GM18505 (cell line): ENCODE measurements around the gene ADGRB2.

Source experiments
- ATAC-seq: cut with Tn5 transposase; IDR thresholded peaks from one replicate; pipeline ENCODE4 v1.9.1; 2021; ENCODE audit not compliant: unreplicated experiment
- POLR2A ChIP-seq: IDR thresholded peaks from 4 replicates; pipeline ENCODE4 v1.6.1; 2011; ENCODE audit warnings: borderline replicate concordance; ENCODE audit not compliant: insufficient read depth, insufficient read length; ENCODE audit errors: extremely low read depth

Gene ADGRB2

GRCh38 chr1:31689854-31690253, 74.3 kb downstream of the ADGRB2 start:
- no peak for TF ChIP-seq POLR2A
- no peak for ATAC-seq

GRCh38 chr1:31689379-31689778, 74.8 kb downstream of the ADGRB2 start:
- no peak for TF ChIP-seq POLR2A

GRCh38 chr1:31688233-31688918, 75.8 kb downstream of the ADGRB2 start:
- no peak for ATAC-seq
- TF ChIP-seq POLR2A: no peak

More at GRCh38 chr1:31689379-31689778, 74.8 kb downstream of the ADGRB2 start:
- no peak for ATAC-seq

GRCh38 chr1:31687601-31688000, 76.5 kb downstream of the ADGRB2 start:
- TF ChIP-seq POLR2A: no peak
- ATAC-seq: no peak

- no peak for TF ChIP-seq POLR2A
- no peak for ATAC-seq
These were observed 78.3 kb downstream of the ADGRB2 start for GRCh38 chr1:31685795-31686194.

- no peak for ATAC-seq
- no peak for TF ChIP-seq POLR2A
These were observed 80.1 kb downstream of the ADGRB2 start for GRCh38 chr1:31683997-31684396.

- no peak for TF ChIP-seq POLR2A
- no peak for ATAC-seq
These were observed 82.7 kb downstream of the ADGRB2 start for GRCh38 chr1:31681415-31681814.

- no peak for TF ChIP-seq POLR2A
- ATAC-seq: no peak
These were observed 84.4 kb downstream of the ADGRB2 start for GRCh38 chr1:31679676-31680230.

GRCh38 chr1:31679091-31679490, 85.0 kb downstream of the ADGRB2 start:
- no peak for TF ChIP-seq POLR2A
- no peak for ATAC-seq

- no peak for TF ChIP-seq POLR2A
- no peak for ATAC-seq
These were observed 85.5 kb downstream of the ADGRB2 start for GRCh38 chr1:31678681-31679080.

GRCh38 chr1:31677949-31678348, 86.2 kb downstream of the ADGRB2 start:
- no peak for ATAC-seq
- no peak for TF ChIP-seq POLR2A

GRCh38 chr1:31677401-31677800, 86.7 kb downstream of the ADGRB2 start:
- ATAC-seq: no peak
- TF ChIP-seq POLR2A: no peak
